ENCODE measurements around the gene SYF2. TPM values are rescaled to one million over a fixed set of nuclear protein-coding genes. Genes with fewer than 3 reads are reported as not detected.

Gene SYF2
- total and polyA plus RNA-seq, 12 donors = 28.0 to 55.9 (median 36.9) TPM

DNA sequence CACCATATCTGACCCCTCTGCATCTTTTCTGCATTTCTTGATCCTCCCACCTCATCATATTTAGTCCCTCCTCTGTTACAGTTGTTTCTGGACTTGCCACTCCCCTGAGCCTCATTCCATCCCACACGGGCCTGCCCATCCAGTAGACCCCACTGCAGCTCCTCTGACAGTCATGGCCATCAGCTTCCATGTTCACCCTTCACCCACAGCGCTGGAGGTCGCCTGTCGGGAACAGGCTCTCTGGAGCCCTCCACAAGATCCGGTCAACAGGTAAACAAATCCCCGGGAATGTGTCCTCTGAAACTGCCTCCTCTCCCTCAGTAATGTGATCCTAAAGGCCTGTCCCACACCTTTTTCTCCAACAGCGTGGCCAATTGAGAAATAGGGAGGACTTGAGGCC lies 31.3 kb downstream of the SYF2 start:
- TF ChIP-seq, protein P1, sequence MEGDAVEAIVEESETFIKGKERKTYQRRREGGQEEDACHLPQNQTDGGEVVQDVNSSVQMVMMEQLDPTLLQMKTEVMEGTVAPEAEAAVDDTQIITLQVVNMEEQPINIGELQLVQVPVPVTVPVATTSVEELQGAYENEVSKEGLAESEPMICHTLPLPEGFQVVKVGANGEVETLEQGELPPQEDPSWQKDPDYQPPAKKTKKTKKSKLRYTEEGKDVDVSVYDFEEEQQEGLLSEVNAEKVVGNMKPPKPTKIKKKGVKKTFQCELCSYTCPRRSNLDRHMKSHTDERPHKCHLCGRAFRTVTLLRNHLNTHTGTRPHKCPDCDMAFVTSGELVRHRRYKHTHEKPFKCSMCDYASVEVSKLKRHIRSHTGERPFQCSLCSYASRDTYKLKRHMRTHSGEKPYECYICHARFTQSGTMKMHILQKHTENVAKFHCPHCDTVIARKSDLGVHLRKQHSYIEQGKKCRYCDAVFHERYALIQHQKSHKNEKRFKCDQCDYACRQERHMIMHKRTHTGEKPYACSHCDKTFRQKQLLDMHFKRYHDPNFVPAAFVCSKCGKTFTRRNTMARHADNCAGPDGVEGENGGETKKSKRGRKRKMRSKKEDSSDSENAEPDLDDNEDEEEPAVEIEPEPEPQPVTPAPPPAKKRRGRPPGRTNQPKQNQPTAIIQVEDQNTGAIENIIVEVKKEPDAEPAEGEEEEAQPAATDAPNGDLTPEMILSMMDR (IDR thresholded peaks at IDR 0.05) = no peak
- Histone ChIP-seq H3K27me3 (peaks cover 0 to 8% (median 0%) of the 10 kb centered on the region in 7 donors), H3K9me3 (no peaks in the 10 kb centered on the region), H3K36me3 (no peaks in the 10 kb centered on the region), H3K4me1 (peaks cover 0 to 21% (median 12%) of the 10 kb centered on the region in 9 donors), H3K4me3 (no peak overlapping the region), H3K27ac (no peak overlapping the region)
- no peak for ATAC-seq
- intact Hi-C loops (cut with DNase I) = loop anchor here in 8 of 10 donors (5.0 to 10.0 kb wide), 5 partner anchors 266 to 354 kb away; partner anchors contain the start of gene RUNX3 (in 4 of the 8)
- WGBS, 2 donors = 81 to 86% methylated on average over 7 of the region's 7 CpGs
- no peak for DNase-seq

DNA sequence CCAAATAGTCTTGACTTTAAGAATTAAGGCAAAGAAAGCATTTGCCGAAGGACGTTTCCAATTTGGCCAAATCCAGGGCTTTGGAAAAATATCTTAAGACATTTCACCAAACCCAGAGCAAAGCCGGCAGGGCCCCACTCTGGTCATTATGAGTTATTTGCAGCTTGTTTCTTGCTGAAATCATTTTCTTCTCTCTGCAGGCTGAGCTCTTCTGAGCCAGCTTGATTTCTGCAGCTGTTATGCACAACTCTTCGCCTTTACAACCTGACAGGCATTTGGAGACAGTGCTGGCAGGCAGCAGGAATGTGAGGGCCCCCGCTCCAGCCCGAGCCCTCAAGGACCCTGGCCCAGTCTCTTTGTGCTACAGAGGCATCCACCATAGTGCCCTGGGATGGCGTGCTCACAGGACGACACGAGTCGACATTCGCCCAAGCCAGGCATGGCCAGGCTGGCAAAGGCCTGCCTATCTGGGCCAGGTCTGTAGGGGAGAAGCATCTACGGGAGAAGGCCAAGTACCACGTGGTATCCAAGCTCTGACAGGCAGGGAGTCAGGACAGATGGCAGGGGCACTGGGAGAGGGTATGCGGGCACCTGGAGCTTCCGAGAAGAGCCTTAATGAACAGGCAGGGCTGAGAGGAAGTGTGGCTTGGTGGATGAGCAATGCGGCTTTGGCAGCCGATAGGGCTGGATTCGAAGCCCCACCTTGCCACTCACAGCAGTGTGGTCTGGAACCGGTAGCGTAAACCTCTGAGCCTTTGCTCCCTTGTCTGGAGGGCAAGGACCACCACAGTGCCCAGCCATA lies 32.3 kb downstream of the SYF2 start:
- Histone ChIP-seq H3K36me3 (no peaks in the 10 kb centered on the region), H3K27ac (no peak overlapping the region), H3K4me1 (peaks cover 0 to 21% (median 12%) of the 10 kb centered on the region in 9 donors), H3K9me3 (no peaks in the 10 kb centered on the region), H3K27me3 (peaks cover 0 to 9% (median 6%) of the 10 kb centered on the region in 7 donors), H3K4me3 (no peak overlapping the region)
- WGBS, 2 donors = 70 to 75% methylated on average over 20 of the region's 20 CpGs
- intact Hi-C loops (cut with DNase I) = loop anchor here (5.0 to 10.0 kb wide), 6 partner anchors 265 to 353 kb away; partner anchors contain the start of gene RUNX3 (in 5 of the 10)
- no peak for DNase-seq
- TF ChIP-seq, protein P1 (IDR thresholded peaks at IDR 0.05) = no peak
- ATAC-seq = no peak

DNA sequence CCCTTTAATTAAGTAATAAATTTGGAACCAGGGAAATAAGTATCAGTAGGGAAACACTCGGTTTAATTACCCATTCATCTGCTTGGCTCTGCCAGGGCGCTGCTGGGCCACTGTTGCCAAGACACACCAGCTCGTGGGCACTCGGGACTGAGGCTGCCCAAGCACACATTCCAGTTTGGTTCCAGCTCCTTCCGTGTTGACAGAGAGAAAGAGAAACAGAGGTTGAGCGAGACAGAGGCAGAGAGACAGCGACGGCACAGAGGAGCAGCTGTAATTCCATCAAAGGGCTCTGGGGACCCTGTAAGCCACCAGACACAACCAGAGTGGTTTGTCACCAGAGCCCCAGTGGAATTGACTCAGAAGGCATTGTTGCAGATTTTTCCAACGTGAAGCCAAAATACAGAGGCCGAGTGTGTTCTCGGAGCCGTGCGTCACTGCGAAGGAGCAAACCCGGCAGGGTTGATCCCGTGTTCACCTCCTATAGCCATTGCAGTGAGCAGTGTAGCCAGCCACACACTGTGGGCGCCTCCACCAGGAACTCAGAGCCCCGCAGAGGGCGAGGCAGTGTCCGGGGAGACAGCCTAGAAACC lies 33.5 kb downstream of the SYF2 start:
- Histone ChIP-seq H3K27ac (peak overlapping the region in 2 of 10 donors; percentile 1 to 28), H3K9me3 (no peaks in the 10 kb centered on the region), H3K4me3 (peak overlapping the region in 2 of 10 donors; percentile 1 to 7), H3K36me3 (no peaks in the 10 kb centered on the region), H3K4me1 (peaks cover 0 to 21% (median 12%) of the 10 kb centered on the region in 9 donors), H3K27me3 (peaks cover 0 to 20% (median 12%) of the 10 kb centered on the region in 7 donors)
- TF ChIP-seq, protein P1 (IDR thresholded peaks at IDR 0.05) = peak in 2 of 9 donors; percentile 13 to 15
- 45 to 46% methylated on average over 20 of the region's 20 CpGs for WGBS, 2 donors
- DNase-seq (peak; percentile 20 to 44), ATAC-seq (peak; percentile 43 to 85 (median 74))
- intact Hi-C loops (cut with DNase I) = loop anchor here in 3 of 10 donors (5.0 to 10.0 kb wide), 3 partner anchors 266 to 344 kb away; partner anchors contain the start of gene RUNX3 (in 1 of the 3)

DNA sequence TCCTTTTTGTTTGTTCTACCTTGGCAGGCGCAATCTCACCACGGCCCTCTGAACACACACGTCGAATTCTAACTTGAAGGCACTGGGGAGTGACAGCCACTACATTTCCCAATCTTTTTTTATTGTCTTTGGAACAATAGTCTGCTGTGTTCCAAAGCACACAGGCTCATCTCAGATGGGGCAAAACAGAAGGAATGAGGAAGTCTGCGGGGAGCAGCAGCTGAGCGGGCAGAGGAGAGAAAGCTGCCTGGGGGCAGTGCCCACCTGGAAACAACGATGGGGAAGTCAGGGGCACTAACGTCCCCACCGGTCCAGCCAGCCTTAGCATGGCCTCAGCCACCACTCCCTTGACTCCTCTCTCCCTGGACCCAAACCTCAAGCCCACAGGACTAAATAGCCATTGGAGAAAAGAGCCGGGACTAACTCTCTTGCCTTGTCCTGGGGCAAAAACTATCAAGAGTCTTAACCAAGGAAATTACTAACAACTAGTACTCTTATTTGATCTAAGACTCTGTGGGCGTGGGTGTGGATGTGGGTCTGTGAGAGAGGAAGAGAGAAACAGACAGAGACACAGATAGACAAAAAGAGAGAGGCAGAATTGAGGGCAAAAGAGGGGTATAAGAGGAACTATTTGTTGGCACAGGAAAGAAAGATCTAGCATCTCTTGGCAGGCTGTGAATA lies 34.2 kb downstream of the SYF2 start:
- 59 to 66% methylated on average over 11 of the region's 11 CpGs for WGBS, 2 donors
- TF ChIP-seq, protein P1 (IDR thresholded peaks at IDR 0.05) = no peak
- H3K4me1 ChIP-seq = peaks cover 0 to 21% (median 12%) of the 10 kb centered on the region in 9 donors
- ATAC-seq (no peak), DNase-seq (no peak)
- H3K36me3 ChIP-seq = no peaks in the 10 kb centered on the region
- H3K9me3 ChIP-seq = no peaks in the 10 kb centered on the region
- H3K27ac ChIP-seq = peak overlapping the region in 1 of 10 donors; percentile 1
- H3K4me3 ChIP-seq = no peak overlapping the region
- intact Hi-C loops (cut with DNase I) = loop anchor here in 3 of 10 donors (5.0 to 10.0 kb wide), 3 partner anchors 266 to 343 kb away; partner anchors contain the start of gene RUNX3 (in 1 of the 3)
- H3K27me3 ChIP-seq = peaks cover 0 to 20% (median 12%) of the 10 kb centered on the region in 7 donors
